HTR-8/SVneo (cell line): ENCODE data around the gene RANBP10.

Experiments
- DNase-seq: peaks from one replicate; pipeline ENCODE4 v3.0.0; 2011; ENCODE audit warnings: low spot score, mixed read lengths; ENCODE audit not compliant: insufficient read length
- FAIRE-seq: peaks from 2 replicates; lab custom pipeline; 2011; peaks lifted over from hg19 to GRCh38; lab: Jason Lieb, UNC

Gene RANBP10

DNA sequence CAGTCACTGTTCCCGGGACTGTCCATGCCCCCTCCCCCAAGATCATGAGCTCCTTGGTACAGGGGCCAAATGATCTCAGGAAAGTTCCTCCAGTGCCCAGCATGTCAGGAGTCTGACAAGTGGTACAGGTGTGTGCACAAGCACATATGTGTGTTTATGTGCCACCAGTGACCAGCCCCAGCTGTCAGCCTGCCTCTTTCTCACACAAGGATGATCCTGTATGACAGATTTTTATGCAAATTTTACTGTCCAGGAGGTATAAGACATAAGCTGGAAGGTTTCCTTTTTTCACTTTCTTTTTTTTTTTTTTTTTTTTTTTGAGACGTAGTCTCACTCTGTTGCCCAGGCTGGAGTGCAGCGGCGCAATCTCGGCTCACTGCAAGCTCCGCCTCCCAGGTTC, 55.9 kb downstream of the RANBP10 start:
- DNase-seq = no peak
- no peak for FAIRE-seq

- DNase-seq = no peak
- no peak for FAIRE-seq
These were observed 56.8 kb downstream of the RANBP10 start for GRCh38 chr16:67749436-67750078.

- DNase-seq (no peak), FAIRE-seq (no peak)
These were observed 57.5 kb downstream of the RANBP10 start for GRCh38 chr16:67748834-67749233.

- no peak for DNase-seq
- FAIRE-seq = no peak
These were observed 59.5 kb downstream of the RANBP10 start for GRCh38 chr16:67746846-67747245.

DNA sequence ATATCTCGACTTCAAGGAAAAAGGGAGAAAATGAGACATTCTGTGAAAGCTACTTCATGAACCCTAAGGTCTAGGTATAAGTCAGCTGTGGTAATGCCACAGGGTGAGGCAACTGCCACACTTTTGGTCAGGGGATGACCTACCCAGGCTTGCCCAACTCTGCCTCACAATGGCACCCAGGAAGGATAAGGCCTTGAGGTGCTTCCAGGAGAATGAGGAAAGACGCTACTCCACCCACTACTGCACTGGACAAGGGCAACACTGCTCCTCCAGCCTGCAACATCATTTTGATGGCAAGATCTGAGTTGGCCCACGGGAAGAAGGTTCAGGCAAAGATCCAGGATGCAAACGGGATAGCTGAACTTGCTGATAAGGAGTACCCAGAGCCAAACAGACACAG, 65.2 kb downstream of the RANBP10 start:
- no peak for FAIRE-seq

DNA sequence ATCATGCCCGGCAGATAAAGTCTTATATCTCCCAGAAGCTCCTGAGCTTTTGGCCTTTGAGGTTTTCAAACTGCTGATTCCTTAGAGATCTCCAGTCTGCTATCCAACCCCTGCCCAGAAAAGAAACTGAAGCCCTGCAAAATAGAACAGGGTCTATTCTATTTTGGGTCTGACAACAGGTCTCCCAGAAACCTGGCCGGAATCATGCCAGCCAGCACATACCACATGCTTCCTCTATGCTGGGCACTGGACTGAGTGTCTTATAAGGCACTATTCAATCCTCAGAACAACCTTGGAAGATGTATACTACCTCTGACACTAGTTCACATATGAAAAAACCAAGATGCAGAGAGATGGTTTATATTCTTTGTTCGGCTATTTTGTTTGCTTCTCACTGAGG, 66.0 kb downstream of the RANBP10 start:
- FAIRE-seq (no peak), DNase-seq (no peak)

More for the DNA sequence above, 65.2 kb downstream of the RANBP10 start:
- no peak for DNase-seq

GRCh38 chr16:67736858-67737257, 69.5 kb downstream of the RANBP10 start:
- DNase-seq (no peak), FAIRE-seq (no peak)

DNA sequence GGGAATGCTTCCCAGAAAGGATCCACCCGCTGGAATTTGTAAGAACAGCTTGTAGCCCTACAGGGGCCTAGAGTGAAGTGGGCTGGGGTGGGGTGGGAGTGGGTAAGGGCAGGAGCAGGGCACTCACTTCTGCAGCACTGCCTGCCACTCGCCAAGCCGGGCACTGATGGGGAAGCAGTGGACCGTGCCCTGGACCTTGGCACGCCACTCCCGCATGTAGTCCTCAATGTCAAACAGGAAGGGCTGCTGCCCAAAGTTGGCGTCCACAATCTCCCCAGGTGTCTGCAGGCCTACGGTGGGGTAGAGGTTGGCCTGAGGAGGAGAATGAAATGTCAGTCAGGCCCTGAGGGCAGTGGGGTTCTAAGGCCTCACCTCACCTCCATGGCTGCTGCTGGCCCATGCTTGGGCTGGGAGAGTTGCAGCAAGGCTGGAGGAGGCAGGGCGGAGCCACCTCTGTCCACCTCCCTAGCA, 71.6 kb downstream of the RANBP10 start:
- FAIRE-seq = no peak
- DNase-seq = no peak

DNA sequence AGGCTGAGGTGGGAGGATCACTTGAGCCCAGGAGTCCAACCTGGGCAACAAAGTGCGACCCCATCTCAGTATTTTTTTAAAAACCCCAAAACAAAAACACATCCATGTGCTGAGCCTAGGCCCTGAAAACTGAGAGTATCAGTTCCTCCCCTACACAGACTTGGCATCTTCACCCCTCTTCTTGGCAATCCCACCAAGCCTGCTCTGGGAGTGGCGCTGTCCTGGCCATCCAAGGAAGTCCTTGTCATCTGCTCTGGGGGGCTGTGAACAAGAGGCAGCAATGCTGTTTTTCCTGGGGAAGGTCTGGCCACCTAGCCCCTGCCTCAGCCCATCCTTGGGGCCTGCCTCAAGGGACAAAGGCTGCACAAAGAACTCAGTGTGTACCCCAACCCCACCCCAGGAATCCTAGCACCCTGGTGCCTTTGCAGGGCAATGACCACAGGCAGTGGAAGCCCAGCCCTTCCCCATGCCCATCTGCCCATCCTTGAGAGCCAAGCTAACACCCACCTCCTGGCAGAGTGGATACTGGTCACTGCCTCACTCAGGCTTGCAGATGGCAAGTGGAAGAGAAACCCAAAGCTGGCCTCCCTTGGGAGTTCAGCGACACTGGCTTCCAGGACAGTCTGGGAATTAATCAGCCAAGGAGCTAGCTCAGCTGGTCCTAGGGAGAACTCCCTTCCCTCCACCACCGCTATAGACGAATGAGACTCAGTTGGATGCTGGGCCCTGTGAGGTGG, 72.5 kb downstream of the RANBP10 start:
- FAIRE-seq (no peak), DNase-seq (no peak)

DNA sequence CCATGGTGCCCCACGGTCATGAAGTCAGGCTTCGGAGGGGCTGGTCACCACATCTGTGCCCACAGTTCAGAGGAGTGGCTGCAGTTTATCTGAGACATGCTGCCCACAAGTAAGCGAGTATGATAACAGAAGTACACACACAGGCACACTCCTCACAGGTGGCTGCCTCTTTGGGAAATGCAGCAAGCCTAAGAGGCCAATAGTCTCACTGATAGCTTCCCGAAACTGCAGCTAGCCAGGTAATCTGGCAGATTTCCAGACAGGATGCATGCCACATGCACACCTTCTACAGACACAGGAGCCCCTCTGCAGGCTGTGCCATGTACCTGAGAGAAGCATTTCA, 74.6 kb downstream of the RANBP10 start:
- DNase-seq = no peak
- FAIRE-seq = peak; percentile 13

DNA sequence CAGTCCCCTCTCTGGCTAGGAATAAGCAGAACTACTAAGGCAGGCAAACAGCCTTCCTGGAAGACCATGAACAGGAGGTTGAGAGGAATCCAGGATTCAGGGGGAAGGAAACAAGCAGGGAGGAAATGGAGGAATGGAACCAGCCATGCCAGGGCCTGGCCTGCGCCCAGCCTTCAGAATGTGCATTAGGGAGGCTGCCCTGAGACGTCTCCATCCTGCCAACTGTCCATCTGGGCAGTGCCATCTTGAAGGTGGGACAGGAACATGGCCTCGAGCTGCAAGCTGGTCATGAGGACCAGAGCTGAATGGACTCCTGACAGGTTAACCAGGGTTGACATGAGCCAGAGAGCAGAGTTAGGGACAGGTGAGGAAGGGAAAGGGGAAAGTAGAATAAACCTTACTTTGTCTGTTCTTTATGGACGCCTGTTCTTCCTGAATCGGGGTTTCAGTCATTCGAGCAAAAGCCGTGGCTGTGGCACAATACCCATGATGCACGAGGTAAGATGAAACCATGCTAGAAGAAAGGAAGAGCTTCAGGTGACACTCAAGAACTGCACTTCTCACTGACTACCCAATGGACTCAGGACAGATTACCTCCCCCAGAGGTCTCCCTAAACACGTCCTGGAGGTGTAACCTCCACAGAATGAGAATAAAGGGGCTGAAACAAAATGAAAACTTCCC, 75.1 kb downstream of the RANBP10 start:
- FAIRE-seq (no peak), DNase-seq (no peak)

DNA sequence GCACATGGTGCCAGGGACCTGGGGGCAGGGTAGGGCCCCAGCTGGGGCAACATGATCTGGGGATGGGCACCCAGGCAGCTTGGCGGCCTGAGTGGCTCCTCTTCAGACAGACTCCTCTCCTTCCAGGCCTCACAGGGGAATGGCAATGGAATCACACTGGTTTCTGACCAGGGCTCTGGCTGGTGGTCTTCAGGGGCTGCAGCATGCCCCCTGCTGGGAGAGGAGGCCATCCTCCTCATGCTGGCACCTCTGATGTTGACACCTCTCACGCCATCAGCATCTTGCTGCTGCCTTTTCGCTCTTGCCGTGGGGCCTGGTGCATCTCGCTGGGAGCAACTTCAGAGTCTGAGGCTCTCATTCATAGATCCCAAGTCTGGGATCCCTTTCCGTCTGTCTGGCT, 76.0 kb downstream of the RANBP10 start:
- FAIRE-seq = no peak
- DNase-seq = no peak

DNA sequence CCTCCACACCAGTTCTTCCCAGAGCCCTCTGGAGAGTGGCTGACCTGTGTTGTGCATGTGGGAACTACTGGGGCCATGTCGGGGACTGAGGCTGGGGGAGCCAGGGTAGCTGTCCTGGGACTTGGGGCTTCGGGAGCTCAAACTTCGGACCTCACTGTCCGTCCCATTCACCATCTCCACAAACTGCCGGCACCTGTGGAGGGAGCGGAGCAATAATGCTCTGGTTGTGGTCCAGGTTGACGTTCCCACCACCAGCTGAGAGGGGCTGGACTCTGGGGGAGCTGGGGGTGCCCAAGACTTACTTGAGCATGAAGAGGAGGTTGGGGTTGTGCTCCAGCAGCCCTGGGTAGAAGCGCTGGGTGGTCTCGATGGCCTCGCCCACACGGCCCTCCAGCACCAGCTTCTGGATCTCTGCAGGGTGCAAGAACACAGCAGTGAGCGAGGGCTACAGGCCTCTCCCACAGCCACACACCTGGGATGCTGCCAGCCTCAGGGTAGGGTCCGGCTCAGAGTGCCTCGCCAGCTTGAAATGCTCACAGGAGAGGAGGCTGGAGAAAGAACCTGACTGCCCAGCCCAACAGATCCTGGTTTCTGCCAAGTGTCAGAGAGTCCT, 76.6 kb downstream of the RANBP10 start:
- no peak for FAIRE-seq
- no peak for DNase-seq

DNA sequence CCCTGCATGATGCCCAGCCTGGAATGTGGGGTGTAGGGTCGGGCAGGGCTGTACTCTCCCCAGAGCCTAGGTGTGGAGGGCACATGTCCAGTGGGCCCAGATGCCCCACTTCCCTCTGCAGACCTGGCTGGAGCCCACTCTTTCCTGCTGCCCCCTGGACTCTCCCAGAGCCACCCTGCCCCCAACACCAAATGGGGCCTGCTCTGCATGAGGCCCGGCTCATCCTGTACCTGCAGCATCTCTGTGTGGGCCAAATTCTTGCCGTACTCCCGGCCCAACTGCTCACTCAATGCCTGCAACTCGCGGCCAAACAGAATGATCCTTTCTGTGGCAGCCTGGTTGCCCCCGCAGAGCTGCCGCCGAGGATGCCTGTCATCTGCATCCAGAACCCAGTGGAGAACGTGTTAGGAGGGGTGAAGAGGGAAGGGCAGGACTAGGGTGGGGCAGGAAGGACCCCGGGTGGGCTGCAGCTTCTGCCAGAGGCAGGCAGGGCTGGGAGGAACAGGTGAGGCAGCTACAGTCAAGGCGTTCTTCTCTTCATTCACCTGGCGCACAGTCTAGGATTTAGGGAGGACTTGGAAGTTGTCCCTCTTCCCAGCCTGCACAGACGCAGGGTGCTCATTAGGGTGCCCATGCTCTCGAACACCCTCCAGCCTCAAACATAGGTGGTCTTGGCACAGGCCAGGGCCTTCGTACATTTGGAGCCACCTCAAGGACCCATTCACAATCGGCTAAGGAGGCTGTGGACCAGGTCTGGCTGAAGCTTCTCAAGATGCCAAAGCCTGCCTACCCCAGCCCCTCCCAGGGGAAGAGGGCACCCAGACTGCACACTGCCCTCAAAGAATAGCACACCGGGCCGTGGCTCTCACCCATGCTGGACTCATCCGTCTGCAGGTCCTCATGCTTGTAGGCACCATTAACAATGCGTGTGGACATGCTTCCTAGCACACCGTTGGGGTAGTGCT, 78.6 kb downstream of the RANBP10 start:
- DNase-seq (no peak), FAIRE-seq (no peak)

DNA sequence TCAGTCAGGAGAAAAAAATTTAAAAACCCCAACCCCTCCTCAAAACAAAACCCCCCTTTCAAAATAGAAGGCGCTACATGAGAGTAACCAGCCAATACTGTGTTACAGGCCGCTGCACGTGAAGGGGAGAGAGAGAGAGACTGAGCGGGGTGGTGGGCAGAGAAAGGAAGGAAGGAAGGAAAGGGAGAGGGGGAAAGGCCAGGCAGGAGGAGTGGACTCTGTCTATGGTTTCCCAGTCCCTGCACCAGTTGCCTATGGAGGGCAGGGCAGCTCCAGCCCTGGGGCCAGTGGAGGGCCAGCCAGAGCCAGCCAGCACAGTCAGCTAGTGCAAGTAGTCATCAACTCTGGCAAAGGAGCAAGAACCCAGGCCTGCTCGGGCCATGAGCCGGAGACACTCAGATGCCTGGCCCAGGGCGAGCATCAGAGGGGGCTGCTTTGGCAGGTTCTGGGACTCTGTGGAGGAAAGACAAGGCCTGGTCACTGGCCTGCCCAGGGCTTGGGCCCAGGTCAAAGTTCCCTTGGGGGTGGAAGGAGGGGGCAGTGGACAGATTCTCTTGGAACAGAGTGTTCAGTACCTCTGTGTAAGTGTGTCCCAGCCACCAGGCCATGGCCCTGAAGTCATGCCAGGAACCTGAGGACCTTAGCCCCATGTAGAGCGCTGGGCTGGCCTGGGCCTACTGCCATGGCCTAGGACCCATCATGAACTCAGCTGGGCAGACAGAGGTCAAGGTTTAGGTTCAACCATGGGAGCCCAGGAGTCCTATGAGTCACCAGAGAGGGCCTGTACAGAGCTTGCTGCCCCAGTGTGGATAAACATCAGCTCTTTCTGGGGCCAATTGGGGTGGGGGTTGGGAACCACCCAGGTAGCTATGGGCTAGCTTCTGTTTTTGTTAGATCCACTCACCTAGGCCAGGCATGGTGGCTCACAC, 80.0 kb downstream of the RANBP10 start:
- FAIRE-seq (no peak), DNase-seq (no peak)

DNA sequence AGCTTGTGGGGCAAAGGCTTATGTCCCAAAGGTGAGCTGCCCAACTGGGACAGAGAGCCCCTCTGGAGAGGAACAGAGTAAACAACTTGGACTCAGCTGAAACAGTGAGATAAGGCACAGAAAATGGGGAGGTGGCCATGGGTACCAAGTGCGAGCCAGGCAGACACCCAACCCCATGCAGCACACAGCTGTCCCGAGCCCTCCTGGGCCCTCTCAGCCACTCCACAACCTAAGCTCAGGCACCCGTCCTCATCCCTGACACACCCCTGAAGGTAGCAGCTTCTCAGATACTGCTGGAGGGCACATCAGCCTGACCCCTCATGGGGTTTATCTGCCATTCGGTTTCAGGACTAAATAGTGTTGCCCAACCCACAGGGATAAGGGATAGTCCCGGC, 82.5 kb downstream of the RANBP10 start:
- FAIRE-seq = no peak
- DNase-seq = no peak

DNA sequence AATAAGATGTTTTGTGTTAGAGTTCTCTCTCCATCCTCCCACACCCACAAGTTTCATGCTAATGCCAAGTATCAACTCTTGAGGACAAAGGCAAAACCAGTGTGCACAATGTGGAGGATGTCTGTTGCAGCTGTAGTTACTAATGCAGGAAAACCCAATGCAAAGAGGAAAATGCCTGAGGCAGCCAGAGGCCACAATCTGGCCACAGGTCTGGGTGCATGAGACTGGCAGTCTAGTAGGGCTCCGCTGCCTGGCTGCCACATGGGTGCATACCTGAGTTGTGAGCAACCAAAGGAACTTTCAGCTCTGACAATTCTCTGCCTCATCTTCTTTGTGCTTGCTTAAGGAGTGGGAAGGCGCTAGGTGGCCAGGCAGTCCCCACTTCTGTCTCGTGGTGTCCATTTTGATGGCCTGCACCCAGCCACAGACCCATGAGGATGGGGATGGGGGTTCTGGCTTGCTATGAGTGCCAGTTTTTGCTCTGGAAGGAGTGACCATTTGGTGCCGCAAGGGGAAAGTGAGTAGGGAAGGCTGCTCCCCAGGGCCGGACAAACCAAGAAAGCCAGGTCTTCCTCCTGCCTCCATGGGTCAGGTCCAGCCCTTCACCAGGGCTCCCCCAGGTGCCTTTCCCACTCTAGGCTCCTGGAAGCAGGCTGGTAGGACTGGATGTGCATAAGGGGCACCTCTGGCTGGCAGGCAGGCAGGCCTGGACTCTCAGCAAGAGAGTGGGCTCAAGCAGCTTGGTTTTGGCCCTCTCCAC, 83.0 kb downstream of the RANBP10 start:
- DNase-seq (peak; percentile 60), FAIRE-seq (no peak)

GRCh38 chr16:67720236-67720635, 86.1 kb downstream of the RANBP10 start:
- DNase-seq (no peak), FAIRE-seq (no peak)
